B cell (primary cell): Measurements from ENCODE around the gene RRM1. TPM values are rescaled to one million over a fixed set of nuclear protein-coding genes. Genes with fewer than 3 reads are reported as not detected.
A peak's percentile ranks its signal among the peaks of the same experiment; 100 is the strongest.

Source experiments
- ATAC-seq: fragments of 200-7000 bp; cut with Tn5 transposase; one replicate; pipeline ENCODE4 v1.10.0; 2021; ENCODE audit warnings: low read depth, mild to moderate bottlenecking, moderate number of reproducible peaks, moderate library complexity
- CTCF ChIA-PET: fragments of 350-600 bp; sonication (Branson Sonifier 250); formaldehyde crosslinking; loops from one replicate; lab custom pipeline; 2021; ENCODE audit warnings: antibody characterized with exemption, inconsistent platforms; lab: Charles Lee
- POLR2A ChIA-PET: fragments of 350-600 bp; sonication (Branson Sonifier 250); formaldehyde crosslinking; loops from one replicate; lab custom pipeline; 2021; ENCODE audit warnings: antibody characterized with exemption; lab: Charles Lee
- DNase-seq: peaks from one replicate; pipeline ENCODE4 v3.0.0; 2013
- H2AFZ ChIP-seq: 2 replicates; pipeline ENCODE4 v1.6.1; 2012; ENCODE audit warnings: mild to moderate bottlenecking, low read depth, low read length; ENCODE audit not compliant: insufficient read depth, poor library complexity, severe bottlenecking
- H3K27ac ChIP-seq, 2 donors: 1 replicate in 1 of 2; 2 replicates in 1 of 2; pipeline ENCODE4 v1.5.1; 2012 to 2013; ENCODE audit warnings: low read length in 2 of 2, mild to moderate bottlenecking in 2 of 2, moderate library complexity in 1 of 2
- H3K27me3 ChIP-seq, 4 experiments: fragments of 200-600 bp in 1 of 4; sonication (generic) in 1 of 4; replicated peaks in 1 of 4; 1 replicate in 2 of 4; 2 replicates in 2 of 4; pipeline versions ENCODE4 v1.6.1 to v1.7.0; 2013 to 2016; ENCODE audit warnings: low read length in 3 of 4, mild to moderate bottlenecking in 2 of 4, mixed read lengths in 1 of 4, moderate library complexity in 1 of 4; ENCODE audit not compliant: insufficient read depth in 4 of 4, control insufficient read depth in 3 of 4; ENCODE audit errors: control extremely low read depth in 1 of 4
- H3K36me3 ChIP-seq, 2 experiments: replicated peaks in 1 of 2; 1 replicate in 1 of 2; 2 replicates in 1 of 2; pipeline versions ENCODE4 v1.6.1 to v1.7.1; 2013; ENCODE audit warnings: low read length in 1 of 2; ENCODE audit not compliant: insufficient read depth in 2 of 2, control insufficient read depth in 1 of 2; ENCODE audit errors: control extremely low read depth in 1 of 2, extremely low read depth in 1 of 2
- H3K4me1 ChIP-seq, 2 donors: fragments of 200-600 bp in 1 of 2; sonication (generic) in 1 of 2; 1 replicate in 1 of 2; 2 replicates in 1 of 2; pipeline versions ENCODE4 v1.5.1 to v1.6.1; 2013 to 2017; ENCODE audit warnings: low read length in 2 of 2; ENCODE audit not compliant: control insufficient read depth in 2 of 2, insufficient read depth in 2 of 2
- H3K4me2 ChIP-seq: replicated peaks from 2 replicates; pipeline ENCODE3; 2012; ENCODE audit warnings: mild to moderate bottlenecking, low read depth, low read length; ENCODE audit not compliant: poor library complexity, severe bottlenecking
- H3K4me3 ChIP-seq, 5 experiments: fragments of 200-600 bp in 1 of 5; sonication (generic) in 1 of 5; 1 replicate in 3 of 5; 2 replicates in 2 of 5; pipeline versions ENCODE4 v1.5.1 to v1.7.0; 2011 to 2016; ENCODE audit warnings: low read length in 4 of 5, mild to moderate bottlenecking in 4 of 5, low read depth in 2 of 5, control low read depth in 1 of 5, moderate library complexity in 1 of 5; ENCODE audit not compliant: insufficient read depth in 1 of 5; ENCODE audit errors: control extremely low read depth in 1 of 5, extremely low read depth in 1 of 5
- H3K79me2 ChIP-seq: fragments of 200-600 bp; sonication (generic); one replicate; pipeline ENCODE4 v1.6.0; 2016; ENCODE audit warnings: low read length; ENCODE audit not compliant: control insufficient read depth, insufficient read depth
- H3K9ac ChIP-seq: fragments of 200-600 bp; sonication (generic); 2 replicates; pipeline ENCODE4 v1.6.1; 2017; ENCODE audit warnings: mild to moderate bottlenecking, low read length, moderate library complexity
- H3K9me3 ChIP-seq, 3 donors: one replicate each; pipeline versions ENCODE4 v1.6.1 to v1.7.1; 2013; ENCODE audit warnings: low read length in 2 of 3; ENCODE audit not compliant: control insufficient read depth in 2 of 3, insufficient read depth in 1 of 3; ENCODE audit errors: control extremely low read depth in 1 of 3
- H4K20me1 ChIP-seq: 2 replicates; pipeline ENCODE4 v1.6.0; 2012; ENCODE audit warnings: mild to moderate bottlenecking, low read length; ENCODE audit not compliant: insufficient read depth, control insufficient read depth, poor library complexity, severe bottlenecking
- H3K27ac Mint-ChIP-seq: one replicate; pipeline ENCODE4 v1.8.0; 2021; ENCODE audit warnings: mixed read lengths
- H3K27me3 Mint-ChIP-seq: one replicate; pipeline ENCODE4 v1.8.0; 2021; ENCODE audit warnings: mixed read lengths
- H3K4me1 Mint-ChIP-seq: one replicate; pipeline ENCODE4 v1.8.0; 2021; ENCODE audit warnings: mixed read lengths
- H3K4me3 Mint-ChIP-seq: one replicate; pipeline ENCODE4 v1.8.0; 2021; ENCODE audit warnings: mixed read lengths
- H3K9me3 Mint-ChIP-seq: one replicate; pipeline ENCODE4 v1.8.0; 2022; ENCODE audit warnings: mixed read lengths; ENCODE audit not compliant: insufficient read depth
- CTCF ChIP-seq: fragments of 200-600 bp; IDR thresholded peaks from one replicate; pipeline ENCODE4 v1.8.0; 2022; ENCODE audit warnings: antibody characterized with exemption, mild to moderate bottlenecking
- EZH2 ChIP-seq: IDR thresholded peaks from 2 replicates; pipeline ENCODE4 v1.6.1; 2012; ENCODE audit warnings: borderline replicate concordance, low read depth, mild to moderate bottlenecking, moderate library complexity, low read length; ENCODE audit not compliant: insufficient read depth, poor library complexity, severe bottlenecking
- WGBS: methylation state at CpG from one replicate; pipeline ENCODE4 v1.1.5; 2013; ENCODE audit warnings: missing lambda C conversion rate; ENCODE audit not compliant: insufficient coverage; 5-methylcytosine and 5-hydroxymethylcytosine counted together
- intact Hi-C: fragments of 100-400 bp; cut with micrococcal nuclease; formaldehyde crosslinking; loops from one replicate; pipeline ENCODE4 v1.10.0; 2022
- polyA minus RNA-seq: library from RNA; depleted of rRNA, polyadenylated mRNA; stranded (reverse); fragments of >200 nt; gene quantifications from 2 replicates; pipeline ENCODE4 v1.2.3, GENCODE V29; 2012
- polyA plus RNA-seq: library from polyadenylated mRNA; depleted of rRNA; stranded (reverse); fragments of >200 nt; gene quantifications from 2 replicates; pipeline ENCODE4 v1.2.3, GENCODE V29; 2012
- total RNA-seq, 2 donors: library from RNA; stranded (reverse); fragments of 120-200 nt in 1 of 2; gene quantifications; 1 replicate in 1 of 2; 2 replicates in 1 of 2; pipeline versions ENCODE4 v1.2.3 to v1.2.4, GENCODE V29; 2013 to 2022

The RRM1 gene
- total RNA-seq (22.2 and 24.5 TPM in 2 replicates), polyA plus RNA-seq (6.0 and 8.6 TPM in 2 replicates), polyA minus RNA-seq (10.3 and 16.3 TPM in 2 replicates)
- 23.5 TPM for total RNA-seq (2013)

- H3K27ac ChIP-seq: peak within 1 kb of the TSS; percentile 77 to 86
- H3K9me3 ChIP-seq: no peaks in the 10 kb centered on the region
- peaks cover 4 to 21% of the 10 kb centered on the region in 2 experiments for H3K36me3 ChIP-seq
- CTCF ChIA-PET: no interaction called here
- TF ChIP-seq CTCF (no peak), EZH2 (no peak)
- Mint-ChIP-seq H3K9me3 (no peaks in the 10 kb centered on the region), H3K27me3 (no peaks in the 10 kb centered on the region), H3K4me1 (peaks cover 43% of the 10 kb centered on the region), H3K27ac (peak within 1 kb of the TSS; percentile 98), H3K4me3 (peak within 1 kb of the TSS; percentile 94)
- H3K4me3 ChIP-seq: peak within 1 kb of the TSS; percentile 60 to 95 (median 84)
- POLR2A ChIA-PET: interaction anchor here (0.7 kb wide), 2 partner anchors 33 to 257 kb away, joined by 3 to 9 read pairs; no protein-coding TSS in a partner anchor
- peaks cover 33% of the 10 kb centered on the region for H3K79me2 ChIP-seq
- H3K27me3 ChIP-seq: no peaks in the 10 kb centered on the region
- H3K9ac ChIP-seq: peak within 1 kb of the TSS; percentile 83
- peaks cover 14 to 28% of the 10 kb centered on the region in 2 donors for H3K4me1 ChIP-seq
- WGBS: under 1% methylated on average over 58 of the region's 74 CpGs
- intact Hi-C loops: loop anchor here (1.0 kb wide), 2 partner anchors 253 to 297 kb away; partner anchors contain the start of gene NUP98
- H2AFZ ChIP-seq: peak within 1 kb of the TSS; percentile 87
- DNase-seq: peak; percentile 95
- H4K20me1 ChIP-seq: no peaks in the 10 kb centered on the region
- peak; percentile 99 for ATAC-seq
- H3K4me2 ChIP-seq: peak within 1 kb of the TSS; percentile 82
These were observed at the start of gene RRM1 for GRCh38 chr11:4094348-4095291. Gene RRM1 (plus strand): TSS chr11:4094799. CDS start chr11:4095013, 214 bp downstream.
